Measurements from ENCODE around the gene LMO1. TPM values are rescaled to one million over a fixed set of nuclear protein-coding genes. Genes with fewer than 3 reads are reported as not detected.

The LMO1 gene
- total RNA-seq, 2 experiments from 2014 or later = not detected

GRCh38 chr11:8230921-8231847, 32.5 kb downstream of the LMO1 start:
- no peaks in the 10 kb centered on the region for H3K4me1 ChIP-seq (ENCODE audit: insufficient read depth, low read length)
- H3K9me3 Mint-ChIP-seq = no peaks in the 10 kb centered on the region
- H3K27me3 Mint-ChIP-seq = no peaks in the 10 kb centered on the region
- no peak for DNase-seq
- intact Hi-C loops (cut with DNase I, micrococcal nuclease) = no loop called here
- H3K4me3 ChIP-seq (ENCODE audit: low read length) = no peak overlapping the region
- no peak overlapping the region for H3K27ac Mint-ChIP-seq
- TF ChIP-seq, protein P1, sequence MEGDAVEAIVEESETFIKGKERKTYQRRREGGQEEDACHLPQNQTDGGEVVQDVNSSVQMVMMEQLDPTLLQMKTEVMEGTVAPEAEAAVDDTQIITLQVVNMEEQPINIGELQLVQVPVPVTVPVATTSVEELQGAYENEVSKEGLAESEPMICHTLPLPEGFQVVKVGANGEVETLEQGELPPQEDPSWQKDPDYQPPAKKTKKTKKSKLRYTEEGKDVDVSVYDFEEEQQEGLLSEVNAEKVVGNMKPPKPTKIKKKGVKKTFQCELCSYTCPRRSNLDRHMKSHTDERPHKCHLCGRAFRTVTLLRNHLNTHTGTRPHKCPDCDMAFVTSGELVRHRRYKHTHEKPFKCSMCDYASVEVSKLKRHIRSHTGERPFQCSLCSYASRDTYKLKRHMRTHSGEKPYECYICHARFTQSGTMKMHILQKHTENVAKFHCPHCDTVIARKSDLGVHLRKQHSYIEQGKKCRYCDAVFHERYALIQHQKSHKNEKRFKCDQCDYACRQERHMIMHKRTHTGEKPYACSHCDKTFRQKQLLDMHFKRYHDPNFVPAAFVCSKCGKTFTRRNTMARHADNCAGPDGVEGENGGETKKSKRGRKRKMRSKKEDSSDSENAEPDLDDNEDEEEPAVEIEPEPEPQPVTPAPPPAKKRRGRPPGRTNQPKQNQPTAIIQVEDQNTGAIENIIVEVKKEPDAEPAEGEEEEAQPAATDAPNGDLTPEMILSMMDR (IDR thresholded peaks at IDR 0.05) = no peak
- no peak overlapping the region for H3K4me3 Mint-ChIP-seq
- H3K9me3 ChIP-seq (ENCODE audit: control insufficient read depth in 1 of 2, insufficient read depth in 1 of 2, low read length in 2 of 2) = no peaks in the 10 kb centered on the region
- H3K27me3 ChIP-seq (ENCODE audit: control insufficient read depth in 1 of 2, insufficient read depth in 2 of 2, low read length in 2 of 2) = no peaks in the 10 kb centered on the region
- no peaks in the 10 kb centered on the region for H3K36me3 ChIP-seq (ENCODE audit: insufficient read depth, low read length)
- ChIA-PET CTCF (no interaction called here), POLR2A (no interaction called here)
- no peaks in the 10 kb centered on the region for H3K4me1 Mint-ChIP-seq (ENCODE audit: low read depth)
- no peak for ATAC-seq (ENCODE audit: poor library complexity)
- no peaks in the 10 kb centered on the region for H3K36me3 Mint-ChIP-seq (ENCODE audit: low read depth)
- H3K27ac ChIP-seq (ENCODE audit: low read depth in 1 of 2, low read length in 2 of 2) = no peak overlapping the region

GRCh38 chr11:8230178-8230859, 33.4 kb downstream of the LMO1 start:
- Histone ChIP-seq H3K9me3 (ENCODE audit: control insufficient read depth in 1 of 2, insufficient read depth in 1 of 2, low read length in 2 of 2) (no peaks in the 10 kb centered on the region), H3K27me3 (ENCODE audit: control insufficient read depth in 1 of 2, insufficient read depth in 2 of 2, low read length in 2 of 2) (no peaks in the 10 kb centered on the region), H3K4me1 (ENCODE audit: insufficient read depth, low read length) (no peaks in the 10 kb centered on the region), H3K36me3 (ENCODE audit: insufficient read depth, low read length) (no peaks in the 10 kb centered on the region), H3K27ac (ENCODE audit: low read depth in 1 of 2, low read length in 2 of 2) (no peak overlapping the region), H3K4me3 (ENCODE audit: low read length) (no peak overlapping the region)
- Mint-ChIP-seq H3K36me3 (ENCODE audit: low read depth) (no peaks in the 10 kb centered on the region), H3K27ac (no peak overlapping the region), H3K4me3 (no peak overlapping the region), H3K9me3 (no peaks in the 10 kb centered on the region), H3K4me1 (ENCODE audit: low read depth) (no peaks in the 10 kb centered on the region), H3K27me3 (peaks cover 4% of the 10 kb centered on the region)
- ATAC-seq (ENCODE audit: poor library complexity) = no peak
- intact Hi-C loops (cut with DNase I, micrococcal nuclease) = no loop called here
- DNase-seq = no peak
- CTCF ChIA-PET = no interaction called here
- TF ChIP-seq, protein P1 (IDR thresholded peaks at IDR 0.05) = no peak
- POLR2A ChIA-PET = no interaction called here

DNA sequence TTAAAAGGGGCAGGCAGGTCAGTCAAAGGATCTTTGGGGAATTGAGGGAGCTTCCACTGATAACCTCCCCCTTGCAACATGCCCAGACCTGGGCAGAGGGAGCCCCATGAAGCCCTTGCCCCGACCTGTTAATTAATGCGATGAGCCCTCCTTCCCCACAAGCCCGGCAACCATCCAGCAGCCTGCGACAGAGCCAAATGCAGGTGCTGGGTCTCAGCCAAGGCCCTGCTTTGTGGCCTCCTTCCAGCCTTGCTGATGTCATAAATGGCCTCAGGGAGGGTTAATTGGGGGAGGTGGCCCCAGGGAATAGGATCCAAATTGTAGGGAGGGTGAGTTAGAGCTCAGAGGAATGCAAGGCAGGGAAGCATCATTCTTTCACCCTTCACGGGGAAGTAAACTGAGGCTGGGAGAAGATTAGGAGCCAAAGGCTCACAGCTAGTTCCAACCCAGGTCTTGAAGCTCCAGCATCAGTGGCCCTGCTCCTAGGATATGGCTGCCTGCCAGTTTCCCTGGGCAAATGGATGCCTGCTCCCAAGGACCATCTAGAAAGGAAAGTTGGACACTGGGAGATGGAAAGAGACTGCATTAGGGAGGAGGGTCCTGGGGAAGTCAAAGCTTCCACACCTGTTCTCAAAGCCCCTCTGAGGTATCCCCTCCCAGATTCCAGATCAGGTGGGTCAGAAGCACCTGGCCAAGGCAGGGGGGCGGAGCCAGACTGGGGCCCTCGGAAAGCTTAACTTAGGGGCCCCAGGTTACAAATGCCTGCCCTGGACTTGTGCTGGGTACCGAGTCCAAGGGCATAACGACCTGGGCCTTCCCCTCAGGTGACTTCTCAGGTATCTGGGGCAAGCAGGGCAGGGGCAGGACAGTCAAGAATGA, 34.1 kb downstream of the LMO1 start:
- Histone ChIP-seq H3K4me3 (ENCODE audit: low read length) (no peak overlapping the region), H3K27ac (ENCODE audit: low read depth in 1 of 2, low read length in 2 of 2) (no peak overlapping the region), H3K4me1 (ENCODE audit: insufficient read depth, low read length) (no peaks in the 10 kb centered on the region), H3K36me3 (ENCODE audit: insufficient read depth, low read length) (no peaks in the 10 kb centered on the region), H3K27me3 (ENCODE audit: control insufficient read depth in 1 of 2, insufficient read depth in 2 of 2, low read length in 2 of 2) (no peaks in the 10 kb centered on the region), H3K9me3 (ENCODE audit: control insufficient read depth in 1 of 2, insufficient read depth in 1 of 2, low read length in 2 of 2) (no peaks in the 10 kb centered on the region)
- ATAC-seq (ENCODE audit: poor library complexity) (no peak), DNase-seq (no peak)
- TF ChIP-seq, protein P1 (IDR thresholded peaks at IDR 0.05) = no peak
- Mint-ChIP-seq H3K4me1 (ENCODE audit: low read depth) (no peaks in the 10 kb centered on the region), H3K9me3 (no peaks in the 10 kb centered on the region), H3K36me3 (ENCODE audit: low read depth) (no peaks in the 10 kb centered on the region), H3K27me3 (peaks cover 4% of the 10 kb centered on the region), H3K27ac (no peak overlapping the region), H3K4me3 (no peak overlapping the region)
- ChIA-PET CTCF (no interaction called here), POLR2A (no interaction called here)
- intact Hi-C loops (cut with DNase I, micrococcal nuclease) = loop anchor here (5.0 to 10.0 kb wide), 2 partner anchors 733 to 905 kb away; partner anchors contain the start of gene TMEM9B (in 1 of the 2)
